HCEC 1CT (cell line): Measurements from ENCODE around the gene DNAH12.
A peak's percentile ranks its signal among the peaks of the same experiment; 100 is the strongest.

Experiments
- DNase-seq: peaks from one replicate; pipeline ENCODE4 v3.0.0-alpha.2; 2017

DNAH12 gene

GRCh38 chr3:57544181-57545125, at the start of gene DNAH12:
Gene DNAH12, minus strand, starts transcription at chr3:57544344. Its CDS starts 1,474 bp downstream, at chr3:57542870.
- DNase-seq = no peak

DNA sequence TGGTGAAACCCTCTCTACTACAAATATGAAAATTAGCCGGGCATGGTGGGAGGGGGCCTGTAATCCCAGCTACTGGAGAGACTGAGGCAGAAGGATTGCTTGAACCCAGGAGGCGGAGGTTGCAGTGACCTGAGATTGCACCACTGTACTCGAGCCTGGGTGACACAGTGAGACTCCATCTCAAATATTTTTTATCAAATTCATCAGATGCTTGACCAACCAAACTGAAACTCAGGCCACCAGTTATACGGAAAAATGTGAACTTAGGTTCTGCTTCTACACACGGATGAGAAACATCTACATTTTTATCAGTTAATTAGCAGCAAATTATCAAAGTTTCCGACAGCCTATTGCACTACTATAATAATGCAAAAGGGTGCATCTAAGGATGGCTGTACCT, 48.2 kb upstream of the DNAH12 start:
- no peak for DNase-seq

GRCh38 chr3:57587905-57588304, 43.8 kb upstream of the DNAH12 start:
- DNase-seq = no peak

DNA sequence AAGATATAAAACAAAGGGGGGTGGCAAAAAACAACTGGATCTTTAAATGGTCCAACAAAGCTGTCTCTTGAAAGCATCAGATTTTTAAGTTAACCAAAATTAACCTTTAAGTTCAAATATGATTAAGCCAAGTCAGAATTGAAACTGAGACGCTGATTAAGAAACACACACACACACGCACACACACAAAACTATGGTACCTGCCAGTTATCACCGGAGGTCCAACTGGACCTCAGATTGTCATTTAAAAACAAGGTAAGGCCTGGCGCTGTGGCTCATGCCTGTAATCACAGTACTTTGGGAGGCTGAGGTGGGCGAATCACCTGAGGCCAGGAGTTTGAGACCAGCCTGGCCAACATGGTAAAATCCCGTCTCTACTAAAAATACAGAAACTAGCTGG, 42.6 kb upstream of the DNAH12 start:
- DNase-seq = no peak

DNA sequence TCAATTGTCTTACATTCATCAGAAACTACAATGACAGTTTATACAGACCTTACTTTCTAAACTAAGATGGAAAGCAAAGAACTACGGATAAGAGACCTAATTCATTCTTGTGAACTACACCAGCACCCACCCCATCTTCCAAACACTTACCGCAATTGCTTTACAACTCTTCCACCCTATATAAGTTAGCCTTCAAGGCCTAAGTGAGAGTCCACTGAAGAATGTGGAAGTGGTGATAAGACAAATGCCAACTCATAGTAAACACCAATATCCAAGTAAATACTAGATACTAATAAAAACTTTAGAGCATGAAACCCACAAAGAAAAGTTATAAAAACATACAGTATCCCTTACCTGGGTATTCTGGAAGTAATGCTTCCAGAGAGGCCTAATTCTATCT, 39.4 kb upstream of the DNAH12 start:
- DNase-seq = no peak

GRCh38 chr3:57582474-57583168, 38.5 kb upstream of the DNAH12 start:
- DNase-seq = no peak

- no peak for DNase-seq
These were observed 33.7 kb upstream of the DNAH12 start for GRCh38 chr3:57577801-57578200.

GRCh38 chr3:57575966-57576626, 32.0 kb upstream of the DNAH12 start:
- no peak for DNase-seq

DNA sequence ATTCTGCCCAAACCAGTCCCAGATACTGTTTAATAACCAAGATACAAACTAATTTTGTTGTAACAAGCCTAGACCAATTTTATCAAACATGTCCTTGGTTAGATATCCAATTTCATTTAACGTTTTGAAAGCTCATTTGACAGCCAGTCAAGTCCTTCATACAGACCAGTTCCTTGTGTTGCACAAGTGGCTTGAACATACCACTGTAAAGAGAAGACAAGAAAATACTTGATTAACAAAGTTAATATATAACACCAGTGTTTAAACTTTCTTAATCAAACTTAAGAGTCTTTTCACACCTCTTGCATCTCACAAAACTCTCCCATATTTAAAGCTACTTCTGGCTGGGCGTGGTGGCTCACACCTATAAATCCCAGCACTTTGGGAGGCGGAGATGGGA, 28.0 kb upstream of the DNAH12 start:
- no peak for DNase-seq

DNA sequence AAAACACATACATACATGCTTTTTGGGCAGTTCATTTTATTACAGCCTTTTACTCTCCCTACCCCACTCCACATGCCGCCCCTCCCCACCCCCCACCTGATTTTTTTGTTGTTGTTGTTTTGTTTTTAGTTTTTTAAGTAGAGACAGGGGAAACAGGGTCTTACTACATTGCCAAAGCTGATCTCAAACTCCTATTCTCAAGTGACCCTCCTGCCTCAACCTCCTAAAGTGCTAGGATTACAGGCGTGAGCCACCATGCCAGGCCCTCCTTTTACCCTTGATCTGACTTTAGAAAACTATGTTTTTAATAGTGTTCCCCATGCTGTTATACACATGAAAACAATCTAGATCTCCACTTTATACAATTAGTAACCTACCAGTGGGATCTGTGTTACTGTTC, 26.7 kb upstream of the DNAH12 start:
- DNase-seq = no peak

GRCh38 chr3:57569859-57570450, 25.8 kb upstream of the DNAH12 start:
- no peak for DNase-seq

GRCh38 chr3:57559526-57559925, 15.4 kb upstream of the DNAH12 start:
- DNase-seq = peak; percentile 30

DNA sequence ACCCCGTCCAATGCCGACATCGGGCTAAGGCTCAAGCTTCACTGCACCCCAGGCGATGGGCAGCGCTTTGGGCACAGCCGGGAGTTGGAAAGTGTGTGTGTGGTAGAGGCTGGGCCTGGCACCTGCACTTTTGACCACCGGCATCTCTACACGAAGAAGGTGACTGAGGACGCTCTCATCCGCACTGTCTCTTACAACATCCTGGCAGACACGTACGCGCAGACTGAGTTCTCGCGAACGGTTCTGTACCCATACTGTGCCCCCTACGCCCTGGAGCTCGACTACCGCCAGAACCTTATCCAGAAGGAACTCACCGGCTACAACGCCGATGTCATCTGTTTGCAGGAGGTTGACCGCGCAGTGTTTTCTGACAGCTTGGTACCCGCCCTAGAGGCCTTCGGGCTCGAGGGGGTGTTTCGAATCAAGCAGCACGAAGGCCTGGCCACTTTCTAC, 13.0 kb upstream of the DNAH12 start:
- peak; percentile 45 for DNase-seq

GRCh38 chr3:57556459-57557084, 12.4 kb upstream of the DNAH12 start:
- peak; percentile 27 for DNase-seq

DNA sequence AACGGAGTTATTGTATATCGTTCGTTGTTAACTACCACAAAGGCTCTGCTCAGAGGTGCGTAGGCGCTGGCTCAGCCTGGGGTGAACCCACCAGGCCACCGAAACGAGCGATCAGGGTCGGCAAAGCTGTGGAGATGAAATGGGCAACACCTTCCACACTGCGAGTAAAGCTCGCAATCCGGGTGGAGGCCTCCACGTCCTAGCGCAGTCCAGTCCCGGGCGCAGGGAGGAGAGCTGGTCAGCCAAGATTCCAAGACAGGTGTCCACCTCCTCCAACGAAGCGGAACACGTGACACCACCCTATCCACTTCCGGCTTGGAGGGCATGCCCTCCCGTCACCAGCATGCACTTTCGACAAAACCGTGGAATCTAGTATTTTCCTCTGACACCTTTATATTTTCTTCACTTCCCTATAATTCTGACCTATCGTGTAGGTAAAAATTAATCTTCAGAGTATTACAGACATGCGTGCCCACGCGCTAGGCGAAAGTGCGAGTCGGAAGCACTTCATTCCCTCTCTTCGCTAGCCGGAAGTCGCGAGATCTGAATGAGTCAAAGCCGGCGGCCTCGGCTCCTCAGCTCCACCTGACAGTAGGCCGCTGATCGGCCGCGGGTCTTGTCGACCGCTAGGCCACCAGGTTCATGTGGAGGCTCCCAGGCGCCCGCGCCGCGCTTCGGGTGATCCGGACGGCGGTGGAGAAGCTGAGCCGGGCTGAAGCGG, 11.8 kb upstream of the DNAH12 start, which contains the start of gene PDE12:
PDE12 (plus strand) TSS at position 537 of the 721 bp plus-strand sequence; CDS start at position 643, 106 bp downstream.
- peak; percentile 83 for DNase-seq

- no peak for DNase-seq
These were observed 11.2 kb upstream of the DNAH12 start for GRCh38 chr3:57555306-57555705.

GRCh38 chr3:57546616-57547015, 2.5 kb upstream of the DNAH12 start:
- DNase-seq = no peak

DNA sequence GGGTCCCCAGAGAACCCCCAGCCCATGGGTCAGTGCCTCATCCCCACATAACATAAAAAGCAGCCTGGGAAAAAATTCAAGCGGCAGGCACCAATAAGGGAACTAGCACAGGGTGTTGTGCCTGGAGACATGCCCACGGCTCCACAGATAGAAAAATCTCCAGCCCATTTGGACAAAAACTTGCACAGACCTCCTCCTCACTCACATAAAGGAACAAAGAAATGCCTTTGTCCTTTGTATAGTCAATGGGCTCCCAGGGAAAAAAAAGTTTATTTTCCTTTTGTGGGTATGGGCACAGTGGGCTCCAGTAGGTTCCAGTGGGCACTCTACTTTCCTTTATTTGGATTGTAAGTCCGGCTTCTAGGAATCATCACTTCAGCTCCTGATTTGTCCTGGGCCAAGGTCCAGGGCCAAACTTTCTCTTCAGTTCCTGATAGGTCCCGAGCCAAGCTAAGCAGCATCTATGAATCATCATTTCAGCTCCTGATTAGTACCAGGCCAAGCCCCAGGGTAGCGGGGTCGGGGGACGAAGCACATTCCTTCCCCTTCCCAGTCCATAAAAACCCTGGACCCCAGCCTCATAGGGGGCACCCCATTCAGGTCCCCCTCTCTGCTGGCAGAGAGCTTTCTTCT, 1.6 kb upstream of the DNAH12 start:
- DNase-seq = no peak

DNA sequence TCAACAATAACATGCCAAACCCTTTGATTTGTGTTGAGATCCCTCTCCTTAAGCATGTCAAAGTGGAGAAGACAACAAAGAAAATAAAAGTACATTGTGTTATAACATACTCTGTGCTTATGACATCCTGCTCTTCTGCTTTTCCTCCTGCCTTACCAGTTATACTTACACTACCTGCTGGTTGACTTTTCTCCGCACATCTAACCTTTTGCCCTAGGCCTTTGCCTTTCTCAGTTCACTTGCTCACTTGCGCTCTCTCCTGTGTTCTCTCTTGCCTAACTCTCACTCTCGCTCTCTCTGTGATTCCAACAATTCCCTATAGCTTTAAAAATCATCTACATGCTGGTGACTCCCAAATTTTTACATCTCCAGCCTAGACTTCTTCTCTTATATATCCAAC, 5.7 kb downstream of the DNAH12 start:
- no peak for DNase-seq

- DNase-seq = no peak
These were observed 14.0 kb downstream of the DNAH12 start for GRCh38 chr3:57530071-57530608.
